Kidney epithelial cell (primary cell): ENCODE results near the gene POLN. TPM values are rescaled to one million over a fixed set of nuclear protein-coding genes. Genes with fewer than 3 reads are reported as not detected.

Source experiments
- DNase-seq: peaks from one replicate; pipeline ENCODE4 v3.0.0-alpha.2; 2010; ENCODE audit warnings: low read depth
- H3K27me3 ChIP-seq: 2 replicates; pipeline ENCODE4 v1.6.0; 2011; ENCODE audit warnings: low read length; ENCODE audit not compliant: control insufficient read depth, insufficient read depth
- H3K36me3 ChIP-seq: 2 replicates; pipeline ENCODE4 v1.5.1; 2011; ENCODE audit warnings: low read length; ENCODE audit not compliant: control insufficient read depth, insufficient read depth
- H3K4me3 ChIP-seq: 2 replicates; pipeline ENCODE4 v1.5.1; 2011; ENCODE audit warnings: low read depth, mild to moderate bottlenecking, control low read depth, low read length
- total RNA-seq: library from RNA; depleted of rRNA; stranded (reverse); fragments of >200 nt; gene quantifications from 2 replicates; pipeline ENCODE4 v1.2.3, GENCODE V29; 2015
- TF ChIP-seq, protein P1 (sequence below): IDR thresholded peaks from 2 replicates; pipeline ENCODE4 v1.5.1; 2011; ENCODE audit warnings: mild to moderate bottlenecking, moderate library complexity, low read length, control low read depth, inconsistent platforms; ENCODE audit not compliant: insufficient read depth, poor library complexity, severe bottlenecking

The POLN gene
- total RNA-seq, 1 donor from 2014 or later, result 0.38 TPM

DNA sequence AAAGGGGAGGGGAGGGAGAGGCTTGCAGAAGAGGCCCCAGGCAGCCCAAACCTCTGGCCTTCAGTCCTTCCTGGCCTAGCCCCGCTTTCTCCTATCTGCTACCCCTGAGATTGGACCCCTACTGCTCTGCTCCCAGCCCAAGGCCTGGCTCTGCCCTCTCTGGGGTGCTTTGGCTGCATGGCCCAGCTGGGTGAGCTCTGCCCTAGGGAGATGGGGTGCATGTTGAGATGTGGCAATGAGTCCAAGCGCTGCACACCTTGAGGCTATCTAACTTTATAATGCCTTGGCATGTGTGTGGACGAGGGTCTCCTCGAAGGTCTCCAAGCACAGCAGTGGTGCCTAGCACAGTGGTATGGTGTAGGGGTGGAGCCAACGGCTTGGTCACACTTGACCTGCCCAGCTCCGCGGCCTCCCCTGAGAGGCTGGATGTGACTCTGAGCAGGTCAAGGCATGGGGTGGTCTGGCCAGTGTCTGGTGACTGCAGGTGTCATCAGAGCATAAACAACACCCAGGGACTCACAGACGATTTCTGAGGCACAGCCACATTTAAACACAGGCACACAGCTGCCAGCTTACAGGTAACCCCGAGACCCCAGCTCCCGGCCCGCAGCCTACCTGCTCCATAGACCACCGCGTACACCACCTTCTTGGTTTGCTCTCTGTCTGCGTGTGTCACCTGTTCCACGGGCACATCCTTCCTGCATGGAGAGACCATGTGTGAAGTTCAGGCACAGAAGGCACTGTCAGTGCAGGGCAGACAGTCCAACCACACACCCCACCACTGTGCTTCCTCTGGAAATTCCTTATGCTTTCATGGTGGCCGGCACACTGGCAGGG is 146.5 kb downstream of the POLN start:
- no peak for DNase-seq
- H3K36me3 ChIP-seq, result no peaks in the 10 kb centered on the region
- TF ChIP-seq, protein P1, sequence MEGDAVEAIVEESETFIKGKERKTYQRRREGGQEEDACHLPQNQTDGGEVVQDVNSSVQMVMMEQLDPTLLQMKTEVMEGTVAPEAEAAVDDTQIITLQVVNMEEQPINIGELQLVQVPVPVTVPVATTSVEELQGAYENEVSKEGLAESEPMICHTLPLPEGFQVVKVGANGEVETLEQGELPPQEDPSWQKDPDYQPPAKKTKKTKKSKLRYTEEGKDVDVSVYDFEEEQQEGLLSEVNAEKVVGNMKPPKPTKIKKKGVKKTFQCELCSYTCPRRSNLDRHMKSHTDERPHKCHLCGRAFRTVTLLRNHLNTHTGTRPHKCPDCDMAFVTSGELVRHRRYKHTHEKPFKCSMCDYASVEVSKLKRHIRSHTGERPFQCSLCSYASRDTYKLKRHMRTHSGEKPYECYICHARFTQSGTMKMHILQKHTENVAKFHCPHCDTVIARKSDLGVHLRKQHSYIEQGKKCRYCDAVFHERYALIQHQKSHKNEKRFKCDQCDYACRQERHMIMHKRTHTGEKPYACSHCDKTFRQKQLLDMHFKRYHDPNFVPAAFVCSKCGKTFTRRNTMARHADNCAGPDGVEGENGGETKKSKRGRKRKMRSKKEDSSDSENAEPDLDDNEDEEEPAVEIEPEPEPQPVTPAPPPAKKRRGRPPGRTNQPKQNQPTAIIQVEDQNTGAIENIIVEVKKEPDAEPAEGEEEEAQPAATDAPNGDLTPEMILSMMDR, result no peak
- no peak overlapping the region for H3K4me3 ChIP-seq
- H3K27me3 ChIP-seq, result peaks cover under 1% of the 10 kb centered on the region

DNA sequence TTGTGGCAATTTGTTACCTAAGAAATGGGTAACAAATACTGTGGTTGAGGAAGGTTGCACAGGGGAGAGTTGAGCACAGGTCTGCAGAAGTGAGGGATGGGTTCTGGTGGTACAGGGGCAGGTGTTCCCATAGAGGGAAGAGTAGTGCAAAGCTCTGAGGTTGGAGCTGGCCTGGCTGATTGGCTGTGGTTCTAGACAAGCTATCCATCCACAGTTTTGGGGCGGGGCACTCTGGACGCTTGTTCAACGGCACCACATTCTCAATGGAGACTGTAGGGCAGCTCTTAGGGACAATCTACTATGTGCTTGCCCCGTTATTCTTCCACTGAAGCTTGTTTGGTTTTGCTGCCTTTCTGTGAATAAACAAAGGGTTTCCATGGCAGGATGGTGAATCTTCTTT is 147.4 kb downstream of the POLN start:
- TF ChIP-seq, protein P1, result no peak
- peaks cover 2% of the 10 kb centered on the region for H3K27me3 ChIP-seq
- no peak overlapping the region for H3K4me3 ChIP-seq
- no peak for DNase-seq
- no peaks in the 10 kb centered on the region for H3K36me3 ChIP-seq

DNA sequence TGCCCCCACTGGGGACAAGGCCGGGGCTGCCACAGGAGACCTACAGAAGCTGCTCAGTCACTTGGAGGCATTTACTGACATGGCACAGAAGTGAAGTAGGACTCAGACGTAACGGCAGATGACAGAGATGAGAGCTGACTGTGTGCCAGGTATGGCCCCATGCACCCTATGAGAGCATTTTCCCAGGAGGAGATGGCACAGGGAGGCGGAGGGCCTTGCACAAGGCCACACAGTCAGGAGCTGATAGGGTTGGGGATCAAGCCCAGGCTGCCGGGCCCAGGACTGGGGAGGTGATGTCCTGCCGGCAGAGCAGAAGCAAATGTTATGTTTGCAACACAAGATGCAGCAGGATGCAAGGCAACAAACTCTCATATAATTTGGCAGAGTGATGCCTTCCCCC is 148.7 kb downstream of the POLN start:
- H3K4me3 ChIP-seq, result no peak overlapping the region
- H3K27me3 ChIP-seq, result peaks cover 2% of the 10 kb centered on the region
- TF ChIP-seq, protein P1, result no peak
- no peaks in the 10 kb centered on the region for H3K36me3 ChIP-seq
- no peak for DNase-seq

DNA sequence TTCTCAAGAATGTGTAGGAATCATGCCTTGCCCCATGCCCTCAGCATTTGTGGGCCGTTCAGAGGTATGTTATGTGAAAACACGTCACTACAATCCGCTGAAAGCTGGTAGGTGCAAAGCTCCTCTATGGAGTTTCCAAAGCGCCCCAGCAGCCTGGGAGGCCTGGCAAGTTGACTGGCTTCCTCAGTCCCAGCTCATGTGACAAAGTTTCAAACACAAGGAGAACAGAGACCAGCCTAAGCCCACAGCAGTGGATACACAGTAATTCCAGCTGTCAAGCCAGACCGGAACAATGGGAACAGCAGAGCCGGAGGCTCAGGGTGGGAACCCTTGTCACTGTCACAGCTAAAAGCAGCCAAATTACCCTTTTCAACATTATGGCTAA is 149.3 kb downstream of the POLN start:
- no peak for DNase-seq
- Histone ChIP-seq H3K36me3 (no peaks in the 10 kb centered on the region), H3K4me3 (no peak overlapping the region), H3K27me3 (peaks cover 2% of the 10 kb centered on the region)
- TF ChIP-seq, protein P1, result no peak

DNA sequence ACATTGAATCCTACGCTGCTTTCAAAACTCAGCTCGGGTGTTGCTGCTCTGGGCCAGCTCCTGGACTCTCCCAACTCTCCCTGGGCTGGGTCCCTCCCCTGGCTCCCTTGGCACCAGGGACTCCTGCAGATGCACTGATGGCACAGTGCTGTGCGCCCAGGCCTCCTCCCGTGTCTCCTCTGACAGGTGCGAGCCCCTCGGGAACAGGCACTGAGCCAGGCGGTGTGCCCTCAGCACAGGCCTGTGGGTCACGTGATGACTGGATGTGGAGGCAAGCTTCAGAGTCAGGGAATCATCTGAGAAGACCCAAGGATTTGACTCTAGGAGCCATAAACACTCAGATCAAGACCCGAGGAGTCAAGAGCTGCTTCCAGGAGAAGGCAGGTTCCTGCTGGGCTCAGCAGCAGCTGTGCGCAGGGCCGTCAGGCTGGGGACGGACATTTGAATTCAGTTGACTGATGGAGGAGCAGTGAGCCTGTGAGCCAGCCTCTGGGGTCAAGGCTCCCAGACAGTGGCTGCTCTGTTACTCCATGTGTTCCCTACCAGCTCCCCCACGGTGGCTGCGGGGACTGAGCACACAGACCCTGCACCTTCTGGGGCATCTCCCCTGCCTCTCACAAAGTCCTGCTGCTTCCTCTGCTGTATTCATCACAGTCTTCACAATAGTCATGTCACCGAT is 149.8 kb downstream of the POLN start:
- Histone ChIP-seq H3K4me3 (no peak overlapping the region), H3K27me3 (peaks cover 2% of the 10 kb centered on the region), H3K36me3 (no peaks in the 10 kb centered on the region)
- DNase-seq, result no peak
- TF ChIP-seq, protein P1, result no peak
